GM18861 (cell line): ENCODE results near the gene MALL.
"Not testable (repeated sequence)": the region's sequence is repeated elsewhere in the genome, so short reads cannot be mapped to it uniquely, and the experiment has no call there.

Experiments
- ATAC-seq: cut with Tn5 transposase; IDR thresholded peaks from one replicate; pipeline ENCODE4 v1.9.1; 2021; ENCODE audit not compliant: unreplicated experiment

Gene MALL

DNA sequence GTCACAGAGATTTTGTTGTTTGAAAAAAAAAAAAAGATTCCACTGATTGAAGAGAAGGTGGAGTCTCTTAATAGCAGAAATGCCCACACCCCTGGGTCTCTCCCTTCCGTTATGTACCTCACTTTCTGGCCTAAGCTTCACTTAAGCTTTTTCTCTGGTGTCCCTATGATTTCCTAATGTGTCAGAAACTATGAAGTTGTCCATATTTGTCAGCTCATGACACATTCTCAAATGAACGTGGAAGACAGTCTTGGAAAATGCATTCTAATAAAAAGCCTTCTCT lies 5.4 kb upstream of the MALL start:
- no peak for ATAC-seq

DNA sequence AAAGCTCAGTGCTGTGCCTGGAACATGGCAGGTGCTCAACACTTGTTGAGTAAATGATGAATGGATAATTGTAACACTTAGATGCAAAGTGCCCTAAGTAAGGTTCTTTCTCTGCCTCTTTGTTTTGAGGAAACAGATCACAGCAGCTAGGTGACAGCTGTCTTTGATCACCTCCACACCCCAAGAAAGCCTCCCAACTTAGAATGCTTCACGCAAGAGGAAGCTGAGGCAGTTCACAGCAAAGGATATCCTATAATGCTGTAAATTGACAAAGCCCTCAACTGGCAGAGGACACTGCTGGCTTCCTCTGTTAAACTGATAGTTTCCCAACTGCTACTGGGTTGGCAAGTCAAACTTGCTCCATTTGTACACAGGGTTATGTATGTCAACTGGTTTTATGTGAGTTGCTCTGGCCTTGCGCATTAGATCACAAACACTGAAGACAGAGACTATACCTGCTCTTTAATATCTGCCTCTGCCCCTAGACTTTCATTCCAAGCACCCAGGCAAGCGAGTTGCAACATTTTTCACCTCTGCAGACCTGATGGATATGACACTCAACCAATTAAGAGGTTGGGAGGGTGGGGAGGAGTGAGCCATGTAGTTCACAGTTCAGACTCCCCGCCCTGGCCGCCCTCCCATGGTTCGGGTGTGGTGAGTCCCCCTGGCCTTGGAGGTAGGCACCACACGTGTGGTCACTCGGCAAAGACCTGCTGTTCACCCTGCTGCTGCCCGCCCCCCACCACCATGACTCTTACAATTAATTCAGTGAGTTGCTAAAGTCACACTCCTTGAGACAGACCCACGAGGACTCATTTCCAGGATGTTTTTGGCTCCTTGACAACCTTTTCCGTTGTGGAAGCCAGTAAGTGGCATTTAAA lies 4.8 kb upstream of the MALL start:
- no peak for ATAC-seq

DNA sequence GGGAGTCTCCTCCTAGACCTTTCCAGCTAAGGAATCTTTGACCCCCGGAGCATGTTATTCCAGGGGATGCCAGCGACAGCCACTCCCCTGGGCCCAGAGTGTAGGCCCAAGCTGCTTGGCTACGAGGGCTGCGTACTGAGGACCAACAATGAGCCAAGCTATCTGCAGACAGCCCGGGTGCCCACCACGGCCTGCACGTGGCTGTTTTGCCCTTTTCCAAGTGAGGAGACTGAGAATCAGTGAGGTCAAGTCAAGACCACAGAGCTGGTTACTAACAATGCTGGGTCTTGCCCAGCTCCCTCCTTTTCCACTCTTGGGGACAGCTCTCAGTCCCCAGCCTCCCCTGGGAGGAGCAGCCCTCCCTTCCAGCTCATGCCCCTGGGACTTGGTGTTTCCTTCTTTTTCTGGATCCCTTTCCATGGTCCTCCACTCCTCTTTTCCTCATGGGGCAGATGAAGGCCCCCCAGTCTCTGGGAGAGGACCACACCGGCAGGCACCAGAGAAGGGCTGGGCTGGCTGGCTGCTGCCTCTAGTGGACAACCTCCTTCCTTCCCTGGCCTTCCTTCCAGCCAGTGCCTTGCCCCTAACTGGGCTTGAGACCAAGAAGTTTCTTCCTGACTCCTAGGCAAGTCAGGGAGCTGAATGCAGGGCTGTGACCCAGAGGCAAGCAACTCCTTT lies 550 bp upstream of the MALL start:
- ATAC-seq: no peak

DNA sequence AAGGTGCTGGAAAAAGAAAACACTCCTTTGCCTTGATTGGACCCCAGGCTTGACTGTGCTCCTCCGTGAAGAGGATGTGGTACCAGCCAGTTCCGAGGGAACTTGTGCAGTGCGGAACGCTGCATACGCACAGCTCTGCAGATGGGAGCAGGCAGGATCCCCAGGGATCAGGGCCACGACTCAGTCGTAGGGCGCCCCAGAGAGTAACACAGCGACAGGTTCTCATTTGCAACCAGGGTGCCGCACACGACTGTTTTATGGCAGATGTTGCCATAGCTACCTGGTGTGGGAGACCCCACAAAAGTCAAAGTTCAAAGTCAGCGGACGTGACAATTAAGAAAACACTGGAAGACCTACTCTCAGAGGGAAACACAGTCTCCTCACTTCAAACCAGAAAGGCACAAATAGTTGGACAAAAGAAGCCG lies 779 bp downstream of the MALL start:
- ATAC-seq: no peak

DNA sequence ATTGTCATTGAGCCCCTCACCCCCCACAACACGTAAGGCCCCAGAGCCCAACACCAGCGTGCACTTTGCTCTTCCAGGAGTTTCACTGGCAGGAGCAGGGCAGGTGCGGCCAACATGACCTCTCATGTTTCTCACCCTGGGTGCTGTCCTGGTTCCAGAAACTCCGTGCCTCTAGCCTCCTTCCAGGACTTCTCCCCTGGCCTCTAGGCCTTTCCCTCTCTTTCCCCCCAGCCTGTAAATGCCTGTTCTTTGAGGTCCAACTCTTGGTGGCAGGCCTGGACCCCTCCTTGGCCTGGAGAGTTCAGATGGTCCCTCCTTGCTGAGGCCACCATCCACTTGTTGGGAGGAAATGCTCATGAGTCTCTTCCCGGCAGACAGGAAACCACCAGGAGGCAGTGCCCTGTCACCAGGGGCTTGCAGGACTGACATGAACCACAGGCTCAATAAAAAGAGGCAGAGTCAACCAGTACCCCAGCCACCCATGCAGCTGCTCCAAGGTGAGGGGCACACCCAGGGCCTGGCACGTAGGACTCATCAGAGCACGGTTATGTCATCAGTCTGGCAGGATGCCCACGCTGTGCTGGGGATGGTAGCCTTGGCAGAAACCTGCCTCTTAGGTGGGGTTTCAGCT lies 1.5 kb downstream of the MALL start:
- ATAC-seq: no peak

DNA sequence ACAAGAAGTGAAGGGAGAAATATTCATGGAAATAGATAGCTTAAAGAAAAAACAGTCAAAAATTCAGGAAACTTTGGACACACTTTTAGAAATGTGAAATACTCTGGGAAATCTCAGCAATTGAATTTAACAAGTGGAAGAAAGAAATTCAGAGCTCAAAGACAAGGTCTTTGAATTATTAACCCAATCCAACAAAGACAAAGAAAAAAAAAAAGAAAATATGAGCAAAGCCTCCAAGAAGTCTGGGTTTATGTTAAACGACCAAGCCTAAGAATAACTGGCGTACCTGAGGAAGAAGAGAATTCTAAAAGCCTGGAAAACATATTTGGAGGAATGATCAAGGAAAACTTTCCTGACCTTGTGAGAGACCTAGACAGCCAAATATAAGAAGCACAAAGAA lies 7.3 kb downstream of the MALL start:
- ATAC-seq: not testable (repeated sequence)

DNA sequence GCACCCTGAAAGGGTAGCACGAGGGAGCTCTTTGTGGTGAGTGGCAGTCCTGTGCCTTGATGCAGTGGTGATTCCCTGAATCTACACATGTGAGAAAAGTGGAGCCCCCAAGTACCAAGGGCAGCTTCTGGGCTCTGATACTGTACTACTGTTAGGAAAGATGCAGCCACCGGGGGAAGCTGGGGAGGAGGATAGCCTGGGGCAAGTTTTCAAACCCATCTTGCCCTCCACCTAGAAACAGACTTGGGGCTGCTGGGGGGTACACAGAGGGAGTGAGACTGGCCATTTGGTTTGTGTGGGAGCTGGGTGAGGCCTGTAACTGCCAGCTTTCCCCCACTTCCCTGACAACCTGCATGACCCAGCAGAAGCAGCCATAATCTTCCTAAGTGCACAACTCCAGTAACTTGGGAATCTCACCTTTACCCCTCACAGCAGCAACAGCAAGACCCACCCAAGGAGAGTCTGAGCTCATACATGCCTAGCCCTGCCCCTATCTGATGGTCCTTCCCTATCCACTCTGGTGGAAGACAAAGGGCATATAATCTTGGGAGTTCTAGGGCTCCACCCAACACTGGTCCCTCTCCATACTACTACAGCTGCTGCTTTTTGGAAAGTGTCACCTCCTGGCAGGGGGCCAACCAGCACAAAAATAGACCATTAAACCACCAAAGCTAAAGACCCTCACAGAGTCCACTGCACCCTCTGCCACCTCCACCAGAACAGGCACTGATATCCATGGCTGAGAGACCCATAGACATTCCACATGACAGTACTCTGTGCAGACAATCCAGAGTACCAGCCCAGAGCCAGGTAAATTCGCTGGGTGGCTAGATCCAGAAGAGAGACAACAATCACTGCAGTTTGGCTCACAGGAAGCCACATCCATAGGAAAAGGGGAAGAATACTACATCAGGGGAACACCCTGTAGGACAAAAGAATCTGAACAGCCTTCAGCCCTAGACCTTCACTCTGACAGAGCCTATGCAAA lies 8.2 kb downstream of the MALL start:
- no peak for ATAC-seq

DNA sequence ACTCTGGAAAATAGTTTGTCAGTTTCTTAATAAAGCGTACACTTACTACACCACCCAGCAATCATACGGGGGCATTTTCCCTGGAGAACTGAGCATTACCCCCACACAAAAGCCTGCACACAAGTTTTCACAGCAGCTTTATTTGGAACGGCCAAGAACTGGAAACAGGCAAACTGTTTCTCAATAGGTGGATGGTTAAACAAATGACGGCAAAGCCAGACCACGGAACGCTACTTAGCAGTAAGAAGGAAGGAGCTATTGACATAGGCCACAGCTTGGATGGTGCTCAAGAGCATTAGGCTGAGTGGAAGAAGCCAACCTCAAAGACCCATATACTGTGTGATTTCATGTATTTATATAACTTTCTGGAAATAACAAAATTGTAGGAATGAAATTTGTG lies 9.0 kb downstream of the MALL start:
- ATAC-seq: no peak

DNA sequence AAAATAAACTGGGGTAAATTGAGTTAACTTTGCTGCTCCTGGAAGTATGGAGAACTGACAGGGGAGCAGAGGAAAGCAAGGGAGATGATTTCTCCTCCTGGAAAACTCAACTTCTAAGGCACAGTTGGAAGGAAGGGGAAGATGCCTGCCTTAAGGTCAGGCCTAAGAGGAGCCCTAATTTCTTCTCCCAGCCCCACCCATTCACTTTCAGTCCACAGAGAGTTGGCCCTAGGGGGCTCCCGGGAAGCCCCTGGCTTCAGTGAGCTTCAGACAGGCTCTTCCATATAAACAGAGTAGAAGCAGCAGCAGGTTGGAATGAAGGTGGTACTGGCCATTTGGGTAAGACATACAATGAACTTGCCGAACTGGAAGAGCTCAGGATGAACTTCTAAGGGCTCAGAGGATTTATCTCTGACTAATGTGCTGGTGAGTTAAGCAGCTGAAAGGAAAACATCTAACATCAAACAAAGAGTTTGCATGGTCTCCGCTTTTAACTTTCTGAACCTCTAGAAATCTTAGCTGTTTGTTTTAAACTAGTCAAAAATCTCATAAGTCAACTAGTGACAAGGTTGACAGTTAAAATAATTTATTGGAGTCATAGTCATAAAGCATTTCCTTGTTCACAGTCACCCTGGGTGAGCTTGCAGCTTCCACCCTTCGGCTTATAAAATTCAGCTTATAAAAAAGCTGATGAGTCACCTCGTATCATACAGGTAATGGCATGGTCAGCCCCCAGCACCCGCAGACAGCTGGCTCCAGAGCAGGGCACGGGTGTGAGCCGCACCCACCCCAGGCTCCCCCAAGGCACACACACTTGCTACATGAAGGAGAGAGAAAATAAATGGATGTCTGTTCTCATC lies 9.8 kb downstream of the MALL start:
- no peak for ATAC-seq

DNA sequence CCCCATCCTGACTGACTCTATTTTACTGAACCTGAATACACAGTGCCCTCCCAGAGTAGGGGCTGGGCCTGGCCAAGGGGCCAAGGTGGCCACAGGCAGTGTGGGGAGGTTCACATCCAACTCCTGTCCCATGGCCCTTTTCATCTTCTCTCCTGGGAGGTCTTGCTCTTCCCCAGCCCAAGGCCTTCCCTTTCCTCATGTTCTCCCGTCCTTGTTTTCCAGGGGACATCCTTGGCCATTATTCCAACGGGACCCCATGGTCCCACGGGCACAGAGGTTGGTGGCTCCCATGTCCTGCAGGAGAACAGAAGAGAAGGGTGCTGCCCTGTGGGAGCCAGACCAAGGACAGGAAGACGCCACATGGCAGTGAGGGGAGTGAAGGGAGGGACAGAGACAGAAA lies 10.4 kb downstream of the MALL start:
- ATAC-seq: no peak

DNA sequence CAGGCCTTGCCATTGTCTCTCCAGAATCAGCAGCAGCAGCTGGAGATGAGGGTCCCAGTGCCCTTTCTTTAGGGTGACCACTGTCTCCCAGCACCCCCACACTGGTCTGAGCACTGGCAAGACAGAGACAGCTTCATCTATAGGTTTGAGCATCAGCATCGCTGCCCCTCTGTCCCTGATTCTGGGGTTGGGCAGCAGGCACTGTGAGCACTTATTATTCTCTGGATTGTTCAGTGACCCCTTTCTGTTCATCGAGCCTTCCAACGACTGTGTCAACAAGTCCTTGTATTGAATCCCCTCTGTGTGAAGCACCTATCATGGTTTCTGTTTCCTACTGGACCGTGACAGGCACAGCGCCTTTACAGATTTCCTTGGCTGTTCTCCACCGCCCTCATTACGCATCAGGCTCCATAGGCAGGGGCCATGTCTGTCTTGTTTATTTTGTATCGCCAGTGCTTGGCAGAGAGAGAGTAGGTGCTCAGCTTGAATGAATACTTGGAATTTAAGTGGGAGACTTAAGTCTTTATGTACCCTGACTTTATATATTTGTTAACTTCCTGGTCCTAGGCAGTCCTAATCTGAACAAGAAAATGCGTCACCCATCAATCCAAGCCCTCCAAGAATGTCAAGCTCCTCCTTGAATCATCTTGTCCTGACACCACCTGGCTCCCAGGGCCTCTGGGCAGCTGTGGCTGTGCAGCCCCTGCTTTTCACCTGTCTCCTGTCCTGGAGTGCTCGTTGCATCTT lies 11.4 kb downstream of the MALL start:
- no peak for ATAC-seq

DNA sequence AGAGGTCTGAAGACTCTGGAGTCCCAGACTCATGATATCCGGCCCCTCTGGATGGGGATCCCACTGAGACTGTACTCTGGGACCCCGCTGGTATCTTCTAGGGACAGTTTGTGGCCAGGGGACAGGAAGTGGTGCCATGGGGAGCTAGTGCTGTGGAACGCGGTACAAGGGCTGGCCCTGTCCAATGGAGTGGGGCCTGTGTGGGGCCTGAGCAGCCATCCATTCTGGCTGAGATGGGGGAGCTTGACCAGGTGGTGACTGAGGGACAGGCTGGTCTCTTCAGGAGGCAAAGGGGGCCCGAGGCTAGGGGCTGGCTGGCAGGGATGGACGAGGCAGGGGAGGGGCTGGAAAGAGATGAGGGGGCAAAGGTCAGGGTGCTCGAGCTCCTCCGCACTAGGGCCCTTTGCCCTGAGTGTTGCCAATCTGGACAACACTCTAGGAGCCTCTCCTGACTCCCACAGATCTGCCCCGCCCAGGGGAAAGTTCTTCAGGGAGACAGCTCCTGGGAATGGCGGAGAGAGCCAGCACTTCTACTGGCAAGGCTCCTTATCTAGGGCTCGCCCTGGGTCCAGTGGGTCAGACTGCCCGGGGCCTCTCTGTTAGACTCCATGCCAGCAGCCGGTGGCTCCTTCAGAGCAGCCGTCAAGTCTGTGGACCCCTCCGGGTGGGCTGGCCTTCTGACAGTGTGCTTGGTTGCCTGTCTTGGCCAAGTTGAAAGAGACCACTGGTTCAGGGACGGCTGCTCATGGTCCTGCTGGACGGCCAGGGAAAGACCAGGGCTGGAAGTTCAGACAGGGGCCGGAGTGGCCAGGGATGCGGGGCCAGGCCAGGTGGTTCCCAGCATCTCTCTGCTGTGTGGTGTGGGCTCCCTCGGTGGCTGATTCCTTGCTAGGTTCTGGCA lies 12.3 kb downstream of the MALL start:
- ATAC-seq: no peak

DNA sequence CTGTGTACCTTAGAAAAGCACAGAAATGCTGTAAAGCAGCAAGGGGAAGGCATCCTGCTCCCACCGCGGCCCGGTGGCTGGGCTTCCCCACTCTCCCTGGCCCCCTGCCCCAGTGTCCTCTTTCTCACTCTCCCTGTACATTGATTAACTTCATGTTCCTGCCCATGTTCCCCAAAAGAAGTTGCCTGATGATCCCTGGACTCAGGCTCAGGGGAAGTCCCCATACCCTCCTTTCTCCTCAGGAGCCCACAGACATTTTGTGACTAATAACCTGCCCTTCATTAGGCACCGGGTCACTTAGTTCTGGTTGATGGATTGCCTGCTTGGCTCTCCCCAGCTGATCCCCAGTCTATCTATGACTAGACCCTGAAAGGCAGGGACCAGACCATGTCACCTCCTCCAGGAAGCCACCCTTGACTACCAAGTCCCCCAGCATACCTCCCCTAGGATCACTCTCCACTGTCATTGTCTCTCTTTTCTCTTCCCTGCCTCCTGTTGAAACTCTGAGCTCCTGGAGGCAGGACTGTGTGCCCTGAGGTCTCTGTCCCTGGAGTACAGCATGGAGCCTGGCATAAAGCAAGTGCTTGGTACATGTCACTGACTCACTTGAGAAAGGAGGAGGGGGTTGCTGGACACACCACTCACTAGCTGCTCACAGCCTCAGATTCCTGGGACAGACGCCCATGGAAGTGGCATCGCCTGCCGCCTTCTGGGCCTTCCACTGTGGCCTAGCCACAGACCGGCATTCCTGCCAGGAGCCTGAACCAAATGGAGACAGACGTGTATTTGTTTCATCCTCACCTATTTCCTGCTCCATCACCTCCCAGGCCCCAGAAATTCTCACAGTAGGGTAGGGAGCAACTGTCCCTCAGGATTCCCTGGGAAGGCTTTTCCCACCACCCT lies 13.5 kb downstream of the MALL start:
- ATAC-seq: no peak

DNA sequence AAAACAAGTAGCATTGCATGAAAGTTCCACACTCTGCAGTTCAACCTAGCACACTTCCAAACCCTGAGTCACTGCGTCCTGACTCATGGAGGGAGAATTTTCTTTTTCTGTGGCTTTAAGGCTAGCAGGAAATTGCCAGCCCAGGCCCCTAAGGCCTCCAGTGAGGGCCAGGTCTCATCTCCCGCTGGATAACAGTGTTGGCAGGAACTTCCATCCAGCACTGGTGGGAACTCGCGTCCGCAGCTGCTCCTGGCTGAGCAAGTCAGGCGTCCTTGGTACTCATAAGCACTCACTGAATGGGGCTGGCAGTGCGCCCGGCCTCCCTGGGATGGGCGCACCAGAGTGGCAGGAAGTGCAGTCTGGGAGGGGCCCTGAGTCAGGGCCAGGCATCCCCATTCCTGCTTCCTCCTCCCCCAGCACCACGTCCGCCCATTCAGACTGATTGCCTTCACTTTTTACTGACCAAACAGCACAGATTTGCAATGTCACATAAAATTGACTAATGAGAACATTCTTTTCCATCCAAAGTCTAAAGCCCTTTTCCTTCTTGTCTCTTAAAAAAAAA lies 14.3 kb downstream of the MALL start:
- ATAC-seq: no peak

DNA sequence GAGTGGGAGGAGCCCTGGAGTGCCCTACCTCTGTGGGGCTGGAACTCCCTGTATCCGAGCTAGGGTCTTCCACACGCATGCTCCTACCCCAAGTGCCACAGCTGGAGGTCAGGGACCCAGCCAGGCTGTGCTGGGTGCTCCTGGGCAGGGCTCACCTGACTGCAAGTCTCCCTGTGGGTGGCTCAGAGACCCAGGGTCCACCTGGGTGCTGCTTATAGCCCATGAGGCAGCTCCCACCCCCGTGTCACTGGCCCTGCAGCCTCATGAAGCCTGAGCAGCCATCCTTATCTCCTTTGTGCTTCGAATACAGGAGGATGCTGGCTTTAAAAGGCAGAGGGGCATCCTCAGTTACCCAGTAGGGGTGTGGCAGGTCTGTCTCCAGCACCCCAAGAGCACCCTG lies 14.7 kb downstream of the MALL start:
- ATAC-seq: not testable (repeated sequence)

DNA sequence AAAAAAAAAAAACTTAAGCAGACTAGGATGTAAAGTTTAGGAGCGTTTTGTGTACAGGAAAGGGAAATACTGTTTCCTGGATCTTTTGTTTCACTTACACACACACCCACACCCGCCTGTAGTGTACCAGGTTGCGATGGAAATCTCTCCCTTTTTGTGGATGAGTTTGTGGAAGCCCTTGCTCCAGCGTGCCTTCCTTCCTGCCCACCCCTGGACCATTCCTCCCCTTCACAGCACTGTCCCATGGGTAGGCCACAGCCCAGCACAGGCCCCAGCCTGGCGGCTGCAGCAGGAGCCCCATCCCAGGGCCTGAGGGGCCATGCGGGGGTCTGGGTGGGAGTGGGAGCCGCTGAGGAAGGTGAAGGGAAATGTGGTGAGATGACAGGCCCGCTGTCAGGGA lies 15.1 kb downstream of the MALL start:
- ATAC-seq: no peak
